ENCODE results near the gene MAD1L1. TPM values are rescaled to one million over a fixed set of nuclear protein-coding genes. Genes with fewer than 3 reads are reported as not detected.
A peak's percentile ranks its signal among the peaks of the same experiment; 100 is the strongest.

MAD1L1 gene
- total and polyA plus RNA-seq, 4 donors: 43.0 to 54.9 (median 49.9) TPM

GRCh38 chr7:1854866-1855724, 377.6 kb downstream of the MAD1L1 start:
- peaks cover 0 to 33% (median 0%) of the 10 kb centered on the region in 5 donors for H3K4me1 ChIP-seq (ENCODE audit: control insufficient read depth in 5 of 5, insufficient read depth in 5 of 5, low read length in 5 of 5)
- ATAC-seq (ENCODE audit: insufficient read depth, low FRiP score) (no peak), DNase-seq (peak in 1 of 3 donors; percentile 17)
- H3K27me3 ChIP-seq (ENCODE audit: control insufficient read depth in 3 of 3, insufficient read depth in 3 of 3, low read length in 2 of 3): no peaks in the 10 kb centered on the region
- 93% methylated on average over 37 to 41 of the region's 41 CpGs for WGBS, 2 donors
- no peak for TF ChIP-seq CTCF (IDR thresholded peaks at IDR 0.05; ENCODE audit: control extremely low read depth, extremely low read depth)
- no peaks in the 10 kb centered on the region for H3K9me3 ChIP-seq (ENCODE audit: control insufficient read depth in 4 of 4, insufficient read depth in 3 of 4, low read length in 3 of 4)
- no peak overlapping the region for H3K9ac ChIP-seq (ENCODE audit: insufficient read depth in 1 of 2, low read length in 2 of 2)
- no peaks in the 10 kb centered on the region for H3K36me3 ChIP-seq (ENCODE audit: control insufficient read depth in 4 of 4, insufficient read depth in 4 of 4, low read length in 4 of 4)
- H3K4me3 ChIP-seq: no peak overlapping the region
- H3K27ac ChIP-seq (ENCODE audit: low read depth in 1 of 2, low read length in 1 of 2): no peak overlapping the region

- Histone ChIP-seq H3K27ac (ENCODE audit: low read depth in 1 of 2, low read length in 1 of 2) (no peak overlapping the region), H3K36me3 (ENCODE audit: control insufficient read depth in 4 of 4, insufficient read depth in 4 of 4, low read length in 4 of 4) (no peaks in the 10 kb centered on the region), H3K9me3 (ENCODE audit: control insufficient read depth in 4 of 4, insufficient read depth in 3 of 4, low read length in 3 of 4) (no peaks in the 10 kb centered on the region), H3K4me1 (ENCODE audit: control insufficient read depth in 5 of 5, insufficient read depth in 5 of 5, low read length in 5 of 5) (peaks cover 0 to 33% (median under 1%) of the 10 kb centered on the region in 5 donors), H3K9ac (ENCODE audit: insufficient read depth in 1 of 2, low read length in 2 of 2) (no peak overlapping the region), H3K4me3 (no peak overlapping the region), H3K27me3 (ENCODE audit: control insufficient read depth in 3 of 3, insufficient read depth in 3 of 3, low read length in 2 of 3) (no peaks in the 10 kb centered on the region)
- DNase-seq: peak in 1 of 3 donors; percentile 12
- no peak for ATAC-seq (ENCODE audit: insufficient read depth, low FRiP score)
- WGBS, 2 donors: 85 to 88% methylated on average over 38 of the region's 38 CpGs
- no peak for TF ChIP-seq CTCF (IDR thresholded peaks at IDR 0.05; ENCODE audit: control extremely low read depth, extremely low read depth)
These were observed 378.5 kb downstream of the MAD1L1 start for GRCh38 chr7:1853986-1854865.

DNA sequence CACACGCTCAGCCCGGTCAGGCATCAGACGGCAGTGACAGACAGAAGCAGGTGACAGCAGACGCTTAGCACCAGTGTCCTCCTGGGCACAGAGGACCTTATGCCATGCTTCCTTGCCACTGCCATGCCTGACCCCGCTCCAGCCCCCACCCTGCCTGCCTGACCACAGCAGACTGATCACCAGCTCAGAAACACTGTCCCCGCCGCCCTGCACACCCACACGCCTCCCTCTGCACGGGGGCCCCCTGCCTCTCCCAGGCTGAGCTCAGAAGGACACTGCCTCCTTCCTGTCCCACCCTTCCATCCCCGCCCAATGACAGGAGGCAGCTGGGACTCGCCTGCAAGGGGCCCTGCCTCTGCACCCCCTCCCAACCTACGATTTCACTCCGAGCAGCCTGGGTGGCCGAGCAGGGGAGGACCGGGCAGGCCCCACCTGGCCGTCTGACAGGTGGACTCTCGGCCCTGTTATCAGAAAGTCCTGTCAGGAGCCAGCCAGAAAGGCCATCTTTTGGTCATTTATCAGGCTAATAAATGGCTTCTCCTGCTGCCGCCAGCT, 379.2 kb downstream of the MAD1L1 start:
- Histone ChIP-seq H3K4me3 (no peak overlapping the region), H3K27ac (ENCODE audit: low read depth in 1 of 2, low read length in 1 of 2) (no peak overlapping the region), H3K9me3 (ENCODE audit: control insufficient read depth in 4 of 4, insufficient read depth in 3 of 4, low read length in 3 of 4) (no peaks in the 10 kb centered on the region), H3K36me3 (ENCODE audit: control insufficient read depth in 4 of 4, insufficient read depth in 4 of 4, low read length in 4 of 4) (no peaks in the 10 kb centered on the region), H3K27me3 (ENCODE audit: control insufficient read depth in 3 of 3, insufficient read depth in 3 of 3, low read length in 2 of 3) (no peaks in the 10 kb centered on the region), H3K9ac (ENCODE audit: insufficient read depth in 1 of 2, low read length in 2 of 2) (no peak overlapping the region), H3K4me1 (ENCODE audit: control insufficient read depth in 5 of 5, insufficient read depth in 5 of 5, low read length in 5 of 5) (peaks cover 0 to 40% (median 3%) of the 10 kb centered on the region in 5 donors)
- TF ChIP-seq CTCF (IDR thresholded peaks at IDR 0.05; ENCODE audit: control extremely low read depth, extremely low read depth): no peak
- DNase-seq: peak in 2 of 3 donors; percentile 43 to 50
- ATAC-seq (ENCODE audit: insufficient read depth, low FRiP score): no peak
- WGBS, 2 donors: 83 to 91% methylated on average over 17 to 18 of the region's 18 CpGs
